OCI-LY1 (cell line): ENCODE data around the gene KRT6A.
"Not testable (repeated sequence)": the region's sequence is repeated elsewhere in the genome, so short reads cannot be mapped to it uniquely, and the experiment has no call there.

Experiments
- H2AFZ ChIP-seq: fragments of 200-600 bp; sonication (generic), shearing (Covaris generic); 2 replicates; pipeline ENCODE4 v1.6.0; 2014; ENCODE audit warnings: antibody characterized with exemption, mild to moderate bottlenecking, low read length
- H3F3A ChIP-seq: fragments of 200-600 bp; sonication (generic), shearing (Covaris generic); 2 replicates; pipeline ENCODE4 v1.6.0; 2014; ENCODE audit warnings: mild to moderate bottlenecking, antibody characterized with exemption, low read length, moderate library complexity; ENCODE audit not compliant: insufficient read depth
- H3K27ac ChIP-seq: fragments of 200-600 bp; sonication (generic); 2 replicates; pipeline ENCODE4 v1.5.1; 2014; ENCODE audit warnings: low read length, mixed run types, mild to moderate bottlenecking, low read depth; ENCODE audit not compliant: poor library complexity, severe bottlenecking
- H3K27me3 ChIP-seq: fragments of 200-600 bp; sonication (generic); 2 replicates; pipeline ENCODE4 v1.6.0; 2014; ENCODE audit warnings: antibody characterized with exemption, mild to moderate bottlenecking, low read length, moderate library complexity; ENCODE audit not compliant: insufficient read depth
- H3K36me3 ChIP-seq: fragments of 200-600 bp; sonication (generic); 2 replicates; pipeline ENCODE4 v1.6.1; 2014; ENCODE audit warnings: mild to moderate bottlenecking, antibody characterized with exemption, low read length, moderate library complexity, mixed read lengths; ENCODE audit not compliant: insufficient read depth
- H3K4me1 ChIP-seq: fragments of 200-600 bp; sonication (generic); 2 replicates; pipeline ENCODE4 v1.5.1; 2014; ENCODE audit warnings: mild to moderate bottlenecking, low read length, moderate library complexity; ENCODE audit not compliant: insufficient read depth, severe bottlenecking
- H3K4me2 ChIP-seq: fragments of 200-600 bp; sonication (generic), shearing (Covaris generic); 2 replicates; pipeline ENCODE4 v1.6.1; 2014; ENCODE audit warnings: low read length
- H3K4me3 ChIP-seq: fragments of 200-600 bp; sonication (generic); 2 replicates; pipeline ENCODE4 v1.5.1; 2014; ENCODE audit warnings: low read length, low read depth, mild to moderate bottlenecking, mixed read lengths; ENCODE audit not compliant: poor library complexity, severe bottlenecking
- H3K79me2 ChIP-seq: fragments of 200-600 bp; shearing (Covaris generic); 2 replicates; pipeline ENCODE4 v1.6.1; 2016; ENCODE audit warnings: mixed run types, low read length, mixed read lengths; ENCODE audit not compliant: insufficient read depth
- H3K9ac ChIP-seq: fragments of 200-600 bp; sonication (generic), shearing (Covaris generic); 2 replicates; pipeline ENCODE4 v1.6.1; 2014; ENCODE audit warnings: mild to moderate bottlenecking, low read length, mixed read lengths
- H3K9me2 ChIP-seq: fragments of 200-600 bp; sonication (generic), shearing (Covaris generic); 2 replicates; pipeline ENCODE4 v1.6.1; 2014; ENCODE audit warnings: low read depth, mild to moderate bottlenecking, low read length, mixed read lengths
- H3K9me3 ChIP-seq: fragments of 200-600 bp; shearing (Covaris generic); 2 replicates; pipeline ENCODE4 v1.6.1; 2014; ENCODE audit warnings: low read length, mixed read lengths
- H4K20me1 ChIP-seq: fragments of 200-600 bp; sonication (generic), shearing (Covaris generic); 2 replicates; pipeline ENCODE4 v1.6.0; 2016; ENCODE audit warnings: mild to moderate bottlenecking, low read length; ENCODE audit not compliant: insufficient read depth
- EZH2 ChIP-seq: fragments of 200-600 bp; sonication (generic), shearing (Covaris generic); IDR thresholded peaks from 2 replicates; pipeline ENCODE4 v1.8.0; 2017; ENCODE audit warnings: borderline replicate concordance, mixed run types, mild to moderate bottlenecking, antibody characterized with exemption, low read length, moderate library complexity, mixed read lengths
- TF ChIP-seq, protein P1 (sequence below): fragments of 200-600 bp; sonication (generic), shearing (Covaris generic); IDR thresholded peaks from 2 replicates; pipeline ENCODE4 v1.5.1; 2017; ENCODE audit warnings: mild to moderate bottlenecking, antibody characterized with exemption, low read length, moderate library complexity, mixed read lengths

The KRT6A gene

DNA sequence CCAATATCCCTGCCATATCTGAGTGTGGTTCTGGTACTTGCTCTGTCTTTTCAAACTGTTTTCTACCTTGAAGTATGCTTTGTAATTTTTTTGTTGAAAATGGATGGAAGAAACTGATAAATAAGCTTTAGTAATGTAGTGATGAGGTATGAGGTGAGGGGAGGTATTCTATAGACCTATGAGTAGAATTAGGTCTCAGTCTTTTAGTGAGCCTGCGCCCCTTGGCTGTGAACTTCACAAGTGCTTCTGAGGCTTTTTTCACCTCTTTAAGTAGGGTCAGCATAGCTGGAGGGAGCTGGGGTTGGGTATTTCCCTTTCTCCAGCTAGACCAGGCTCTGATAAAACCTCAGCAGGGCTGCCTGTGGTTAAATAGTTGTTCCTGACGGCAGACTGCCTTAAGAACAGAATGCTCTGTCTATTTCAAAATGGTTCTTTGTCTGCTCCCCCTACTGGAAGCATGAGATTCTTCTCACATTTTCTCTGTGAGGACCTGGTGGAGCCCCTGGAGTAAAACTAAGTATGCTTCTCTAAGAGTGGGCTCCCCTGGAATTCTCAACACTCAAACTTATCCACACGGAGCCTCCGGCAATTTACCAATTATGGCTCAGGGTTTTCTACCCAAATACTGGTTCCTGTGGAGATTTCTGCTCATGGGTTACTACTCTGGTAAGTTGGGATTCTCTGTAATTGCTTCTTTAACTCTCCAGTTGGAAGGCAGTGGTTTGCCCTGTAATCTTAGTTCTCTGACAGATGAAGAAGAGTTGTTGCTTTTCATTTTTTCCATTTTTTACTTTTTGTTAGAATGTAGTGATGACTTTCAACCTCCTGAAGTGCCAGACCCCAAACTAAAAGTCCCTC, 14.0 kb upstream of the KRT6A start:
- H3K4me1 ChIP-seq = no peaks in the 10 kb centered on the region
- H4K20me1 ChIP-seq = no peaks in the 10 kb centered on the region
- no peaks in the 10 kb centered on the region for H3K79me2 ChIP-seq
- H3K27me3 ChIP-seq = no peaks in the 10 kb centered on the region
- H3F3A ChIP-seq = no peaks in the 10 kb centered on the region
- H2AFZ ChIP-seq = no peak overlapping the region
- no peaks in the 10 kb centered on the region for H3K36me3 ChIP-seq
- no peak overlapping the region for H3K4me2 ChIP-seq
- H3K9ac ChIP-seq = no peak overlapping the region
- TF ChIP-seq EZH2 = no peak
- TF ChIP-seq, protein P1, sequence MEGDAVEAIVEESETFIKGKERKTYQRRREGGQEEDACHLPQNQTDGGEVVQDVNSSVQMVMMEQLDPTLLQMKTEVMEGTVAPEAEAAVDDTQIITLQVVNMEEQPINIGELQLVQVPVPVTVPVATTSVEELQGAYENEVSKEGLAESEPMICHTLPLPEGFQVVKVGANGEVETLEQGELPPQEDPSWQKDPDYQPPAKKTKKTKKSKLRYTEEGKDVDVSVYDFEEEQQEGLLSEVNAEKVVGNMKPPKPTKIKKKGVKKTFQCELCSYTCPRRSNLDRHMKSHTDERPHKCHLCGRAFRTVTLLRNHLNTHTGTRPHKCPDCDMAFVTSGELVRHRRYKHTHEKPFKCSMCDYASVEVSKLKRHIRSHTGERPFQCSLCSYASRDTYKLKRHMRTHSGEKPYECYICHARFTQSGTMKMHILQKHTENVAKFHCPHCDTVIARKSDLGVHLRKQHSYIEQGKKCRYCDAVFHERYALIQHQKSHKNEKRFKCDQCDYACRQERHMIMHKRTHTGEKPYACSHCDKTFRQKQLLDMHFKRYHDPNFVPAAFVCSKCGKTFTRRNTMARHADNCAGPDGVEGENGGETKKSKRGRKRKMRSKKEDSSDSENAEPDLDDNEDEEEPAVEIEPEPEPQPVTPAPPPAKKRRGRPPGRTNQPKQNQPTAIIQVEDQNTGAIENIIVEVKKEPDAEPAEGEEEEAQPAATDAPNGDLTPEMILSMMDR = peak; percentile 54
- H3K4me3 ChIP-seq = no peak overlapping the region
- no peaks in the 10 kb centered on the region for H3K9me3 ChIP-seq
- H3K9me2 ChIP-seq = no peaks in the 10 kb centered on the region
- H3K27ac ChIP-seq = no peak overlapping the region

DNA sequence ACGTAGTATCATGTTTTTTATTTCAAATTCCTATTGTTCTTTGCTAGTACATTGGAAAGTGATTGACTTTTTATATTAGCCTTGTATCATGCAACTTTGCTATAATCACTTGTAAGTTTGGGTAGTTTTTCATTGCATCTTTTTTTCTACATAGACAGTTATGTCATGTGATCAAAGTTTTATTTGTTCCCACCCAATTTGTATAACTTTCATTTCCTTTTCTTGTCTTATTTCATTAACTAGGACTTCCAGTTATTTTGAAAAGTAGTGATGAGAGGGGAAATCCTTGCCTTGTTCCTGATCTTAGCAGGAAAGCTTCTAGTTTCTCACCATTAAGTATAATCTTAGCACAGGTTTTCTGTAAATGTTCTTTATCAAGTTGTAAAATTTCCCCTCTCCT, 9.8 kb upstream of the KRT6A start:
- Histone ChIP-seq H3K79me2 (no peaks in the 10 kb centered on the region), H3K4me3 (no peak overlapping the region), H3K4me2 (no peak overlapping the region), H3K9me2 (no peaks in the 10 kb centered on the region), H2AFZ (no peak overlapping the region), H3K27ac (no peak overlapping the region), H4K20me1 (no peaks in the 10 kb centered on the region), H3F3A (no peaks in the 10 kb centered on the region), H3K36me3 (no peaks in the 10 kb centered on the region), H3K27me3 (no peaks in the 10 kb centered on the region), H3K9ac (no peak overlapping the region), H3K9me3 (no peaks in the 10 kb centered on the region), H3K4me1 (no peaks in the 10 kb centered on the region)
- TF ChIP-seq EZH2 = no peak
- TF ChIP-seq, protein P1 = no peak

DNA sequence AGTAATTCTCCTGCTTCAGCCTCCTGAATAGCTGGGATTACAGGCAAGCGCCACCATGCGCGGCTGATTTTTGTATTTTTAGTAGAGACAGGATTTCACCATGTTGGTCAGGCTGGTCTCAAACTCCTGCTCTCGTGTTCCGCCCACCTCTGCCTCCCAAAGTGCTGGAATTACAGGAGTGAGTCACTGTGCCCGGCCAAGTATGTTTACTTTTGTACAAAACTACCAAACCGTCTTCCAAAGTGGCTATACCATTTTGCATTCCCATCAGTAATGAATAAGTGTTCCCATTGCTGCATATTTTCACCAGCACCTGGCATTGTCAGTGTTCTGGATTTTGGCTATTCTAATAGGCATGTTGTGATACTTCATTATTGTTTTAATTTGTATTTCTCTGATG, 8.4 kb upstream of the KRT6A start:
- Histone ChIP-seq H3K36me3 (no peaks in the 10 kb centered on the region), H3K9me2 (no peaks in the 10 kb centered on the region), H3K27me3 (no peaks in the 10 kb centered on the region), H3K79me2 (no peaks in the 10 kb centered on the region), H3K27ac (no peak overlapping the region), H4K20me1 (no peaks in the 10 kb centered on the region), H3F3A (no peaks in the 10 kb centered on the region), H3K4me3 (no peak overlapping the region), H3K4me1 (no peaks in the 10 kb centered on the region), H3K9me3 (no peaks in the 10 kb centered on the region), H2AFZ (no peak overlapping the region), H3K4me2 (no peak overlapping the region), H3K9ac (no peak overlapping the region)
- TF ChIP-seq, protein P1 = no peak
- TF ChIP-seq EZH2 = no peak

DNA sequence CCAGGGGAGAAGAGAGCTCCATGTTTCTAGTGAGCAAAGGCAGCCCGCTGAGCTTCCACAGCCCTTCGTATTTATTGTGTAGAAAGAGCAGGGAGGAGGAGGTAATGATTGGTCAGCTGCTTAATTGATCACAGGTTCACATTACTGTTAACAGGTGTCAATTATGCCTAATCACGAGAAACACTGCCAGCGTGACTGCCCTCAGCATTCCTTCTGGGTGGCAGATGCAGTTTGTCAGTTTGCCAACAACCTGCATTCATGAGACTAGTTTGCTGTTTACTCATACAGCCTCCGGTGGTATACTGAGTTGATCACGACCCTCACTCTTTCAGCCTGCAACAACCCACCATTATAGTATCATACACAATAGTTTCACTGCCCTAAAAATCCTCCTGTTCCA, 7.5 kb upstream of the KRT6A start:
- not testable (repeated sequence) for H3K9ac ChIP-seq, H3K4me2 ChIP-seq, H3F3A ChIP-seq, H3K9me2 ChIP-seq, H3K27ac ChIP-seq, H3K4me3 ChIP-seq, H3K36me3 ChIP-seq, H3K9me3 ChIP-seq, H4K20me1 ChIP-seq, H3K27me3 ChIP-seq, H3K79me2 ChIP-seq, H3K4me1 ChIP-seq, H2AFZ ChIP-seq
